Astrocyte (in vitro differentiated cells and primary cell): Measurements from ENCODE around the gene SOX4. TPM values are rescaled to one million over a fixed set of nuclear protein-coding genes. Genes with fewer than 3 reads are reported as not detected.

Experiments
- DNase-seq: peaks from one replicate; pipeline ENCODE4 v3.0.0-alpha.2; 2010; ENCODE audit warnings: low read depth
- FAIRE-seq: peaks from 2 replicates; lab custom pipeline; 2011; peaks lifted over from hg19 to GRCh38; lab: Jason Lieb, UNC
- H2AFZ ChIP-seq: 2 replicates; pipeline ENCODE4 v1.6.0; 2012; ENCODE audit warnings: low read depth, low read length, inconsistent platforms
- H3K27ac ChIP-seq: 2 replicates; pipeline ENCODE4 v1.5.1; 2011; ENCODE audit warnings: low read depth, low read length, inconsistent platforms
- H3K27me3 ChIP-seq: 2 replicates; pipeline ENCODE4 v1.6.0; 2011; ENCODE audit warnings: low read length, inconsistent platforms; ENCODE audit not compliant: insufficient read depth
- H3K36me3 ChIP-seq: 2 replicates; pipeline ENCODE4 v1.5.1; 2011; ENCODE audit warnings: low read length, inconsistent platforms; ENCODE audit not compliant: insufficient read depth
- H3K4me1 ChIP-seq: 2 replicates; pipeline ENCODE4 v1.5.1; 2011; ENCODE audit warnings: low read length, inconsistent platforms; ENCODE audit not compliant: insufficient read depth
- H3K4me2 ChIP-seq: 2 replicates; pipeline ENCODE4 v1.6.0; 2012; ENCODE audit warnings: low read length, inconsistent platforms
- H3K4me3 ChIP-seq: 2 replicates; pipeline ENCODE4 v1.5.1; 2011; ENCODE audit warnings: low read depth, mild to moderate bottlenecking, low read length, inconsistent platforms; ENCODE audit not compliant: insufficient read depth
- H3K79me2 ChIP-seq: 2 replicates; pipeline ENCODE4 v1.6.0; 2012; ENCODE audit warnings: mild to moderate bottlenecking, low read length, inconsistent platforms; ENCODE audit not compliant: insufficient read depth
- H3K9ac ChIP-seq: 2 replicates; pipeline ENCODE4 v1.6.0; 2012; ENCODE audit warnings: mild to moderate bottlenecking, low read length, inconsistent platforms
- H3K9me3 ChIP-seq: 2 replicates; pipeline ENCODE4 v1.5.1; 2012; ENCODE audit warnings: low read depth, mild to moderate bottlenecking, low read length, inconsistent platforms; ENCODE audit not compliant: insufficient read depth
- H4K20me1 ChIP-seq: 2 replicates; pipeline ENCODE4 v1.6.0; 2012; ENCODE audit warnings: low read length, inconsistent platforms; ENCODE audit not compliant: insufficient read depth
- H3K27ac Mint-ChIP-seq: one replicate; pipeline ENCODE4 v1.8.0; 2021; ENCODE audit warnings: mild to moderate bottlenecking, mixed read lengths; ENCODE audit not compliant: unreplicated experiment
- H3K27me3 Mint-ChIP-seq: one replicate; pipeline ENCODE4 v1.8.0; 2021; ENCODE audit warnings: low read depth, mixed read lengths; ENCODE audit not compliant: unreplicated experiment
- H3K36me3 Mint-ChIP-seq: one replicate; pipeline ENCODE4 v1.8.0; 2021; ENCODE audit warnings: low read depth, mixed read lengths; ENCODE audit not compliant: unreplicated experiment
- H3K4me1 Mint-ChIP-seq: one replicate; pipeline ENCODE4 v1.8.0; 2021; ENCODE audit warnings: low read depth, mixed read lengths; ENCODE audit not compliant: unreplicated experiment
- H3K4me3 Mint-ChIP-seq: one replicate; pipeline ENCODE4 v1.8.0; 2021; ENCODE audit warnings: mild to moderate bottlenecking, moderate library complexity, mixed read lengths; ENCODE audit not compliant: unreplicated experiment
- H3K9me3 Mint-ChIP-seq: one replicate; pipeline ENCODE4 v1.8.0; 2021; ENCODE audit warnings: mild to moderate bottlenecking, mixed read lengths; ENCODE audit not compliant: unreplicated experiment
- EZH2 ChIP-seq: IDR thresholded peaks from 2 replicates; pipeline ENCODE4 v1.6.1; 2012; ENCODE audit warnings: mild to moderate bottlenecking, low read length, inconsistent platforms; ENCODE audit not compliant: insufficient read depth
- total RNA-seq: library from RNA; stranded (reverse); gene quantifications from 2 replicates; pipeline ENCODE4 v1.2.1, GENCODE V29; 2021
- TF ChIP-seq, protein P1 (sequence below): IDR thresholded peaks from 2 replicates; pipeline ENCODE4 v1.5.1; 2011; ENCODE audit warnings: low read depth, mild to moderate bottlenecking, inconsistent platforms, low read length, moderate library complexity; ENCODE audit not compliant: insufficient read depth

SOX4 gene
- total RNA-seq, 1 donor from 2014 or later, result 108 TPM

DNA sequence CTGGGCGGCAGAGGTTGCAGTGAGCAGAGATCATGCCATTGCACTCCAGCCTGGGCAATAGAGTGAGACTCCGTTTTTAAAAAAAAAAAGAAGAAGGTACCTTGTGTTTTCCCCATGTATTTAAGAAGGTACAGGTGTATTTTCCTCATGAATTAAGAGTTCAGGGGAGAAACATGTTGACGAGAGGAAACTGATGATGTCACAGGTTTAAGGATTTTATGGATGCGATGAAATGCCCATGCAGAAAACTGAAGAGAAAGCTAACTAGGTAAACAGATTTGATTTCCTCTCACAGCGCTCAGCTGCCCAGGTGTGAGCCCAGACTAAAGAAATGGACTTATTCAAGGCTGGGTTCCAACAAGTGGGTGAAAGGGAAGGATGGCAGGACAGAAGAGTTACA, 38.4 kb upstream of the SOX4 start:
- no peak overlapping the region for H3K4me3 Mint-ChIP-seq
- H3K79me2 ChIP-seq, result no peaks in the 10 kb centered on the region
- no peak for FAIRE-seq
- H3K27ac Mint-ChIP-seq, result no peak overlapping the region
- H3K9me3 Mint-ChIP-seq, result peaks cover 11% of the 10 kb centered on the region
- peaks cover 3% of the 10 kb centered on the region for H3K27me3 Mint-ChIP-seq
- no peaks in the 10 kb centered on the region for H3K36me3 Mint-ChIP-seq
- H3K4me3 ChIP-seq, result no peak overlapping the region
- DNase-seq, result no peak
- H3K4me2 ChIP-seq, result no peak overlapping the region
- H3K9me3 ChIP-seq, result no peaks in the 10 kb centered on the region
- no peak for TF ChIP-seq EZH2
- H3K36me3 ChIP-seq, result no peaks in the 10 kb centered on the region
- H3K4me1 ChIP-seq, result no peaks in the 10 kb centered on the region
- no peak overlapping the region for H2AFZ ChIP-seq
- H3K27me3 ChIP-seq, result no peaks in the 10 kb centered on the region
- no peaks in the 10 kb centered on the region for H4K20me1 ChIP-seq
- no peak overlapping the region for H3K9ac ChIP-seq
- H3K4me1 Mint-ChIP-seq, result no peaks in the 10 kb centered on the region
- H3K27ac ChIP-seq, result no peak overlapping the region

DNA sequence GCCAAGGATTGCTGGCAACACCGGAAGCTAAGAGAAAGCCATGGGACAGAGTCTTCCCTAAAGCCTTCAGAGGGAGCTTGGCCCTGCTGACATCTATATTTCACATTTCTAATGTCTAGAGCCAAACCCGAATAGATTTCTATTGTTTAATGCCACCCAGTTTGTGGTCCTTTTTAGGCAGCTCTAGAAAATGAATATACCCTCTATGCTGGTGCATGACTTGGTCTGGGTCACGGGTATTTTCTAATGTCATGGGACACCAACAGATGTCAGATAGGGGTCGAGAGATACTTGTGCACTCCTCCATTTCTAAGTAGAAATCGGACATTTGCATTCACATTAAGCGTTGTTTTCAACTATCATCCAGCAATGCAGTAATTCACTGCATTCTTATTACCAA, 37.0 kb upstream of the SOX4 start:
- H3K36me3 ChIP-seq, result no peaks in the 10 kb centered on the region
- no peaks in the 10 kb centered on the region for H3K4me1 ChIP-seq
- FAIRE-seq (no peak), DNase-seq (no peak)
- H3K36me3 Mint-ChIP-seq, result no peaks in the 10 kb centered on the region
- H3K9ac ChIP-seq, result no peak overlapping the region
- no peaks in the 10 kb centered on the region for H3K4me1 Mint-ChIP-seq
- H3K4me3 Mint-ChIP-seq, result no peak overlapping the region
- peaks cover 8% of the 10 kb centered on the region for H3K9me3 Mint-ChIP-seq
- H3K4me3 ChIP-seq, result no peak overlapping the region
- no peak overlapping the region for H2AFZ ChIP-seq
- no peaks in the 10 kb centered on the region for H4K20me1 ChIP-seq
- H3K27ac Mint-ChIP-seq, result no peak overlapping the region
- no peak for TF ChIP-seq EZH2
- TF ChIP-seq, protein P1, sequence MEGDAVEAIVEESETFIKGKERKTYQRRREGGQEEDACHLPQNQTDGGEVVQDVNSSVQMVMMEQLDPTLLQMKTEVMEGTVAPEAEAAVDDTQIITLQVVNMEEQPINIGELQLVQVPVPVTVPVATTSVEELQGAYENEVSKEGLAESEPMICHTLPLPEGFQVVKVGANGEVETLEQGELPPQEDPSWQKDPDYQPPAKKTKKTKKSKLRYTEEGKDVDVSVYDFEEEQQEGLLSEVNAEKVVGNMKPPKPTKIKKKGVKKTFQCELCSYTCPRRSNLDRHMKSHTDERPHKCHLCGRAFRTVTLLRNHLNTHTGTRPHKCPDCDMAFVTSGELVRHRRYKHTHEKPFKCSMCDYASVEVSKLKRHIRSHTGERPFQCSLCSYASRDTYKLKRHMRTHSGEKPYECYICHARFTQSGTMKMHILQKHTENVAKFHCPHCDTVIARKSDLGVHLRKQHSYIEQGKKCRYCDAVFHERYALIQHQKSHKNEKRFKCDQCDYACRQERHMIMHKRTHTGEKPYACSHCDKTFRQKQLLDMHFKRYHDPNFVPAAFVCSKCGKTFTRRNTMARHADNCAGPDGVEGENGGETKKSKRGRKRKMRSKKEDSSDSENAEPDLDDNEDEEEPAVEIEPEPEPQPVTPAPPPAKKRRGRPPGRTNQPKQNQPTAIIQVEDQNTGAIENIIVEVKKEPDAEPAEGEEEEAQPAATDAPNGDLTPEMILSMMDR, result no peak
- H3K79me2 ChIP-seq, result no peaks in the 10 kb centered on the region
- no peak overlapping the region for H3K4me2 ChIP-seq
- H3K27me3 ChIP-seq, result no peaks in the 10 kb centered on the region
- no peak overlapping the region for H3K27ac ChIP-seq
- H3K9me3 ChIP-seq, result no peaks in the 10 kb centered on the region
- peaks cover 3% of the 10 kb centered on the region for H3K27me3 Mint-ChIP-seq

DNA sequence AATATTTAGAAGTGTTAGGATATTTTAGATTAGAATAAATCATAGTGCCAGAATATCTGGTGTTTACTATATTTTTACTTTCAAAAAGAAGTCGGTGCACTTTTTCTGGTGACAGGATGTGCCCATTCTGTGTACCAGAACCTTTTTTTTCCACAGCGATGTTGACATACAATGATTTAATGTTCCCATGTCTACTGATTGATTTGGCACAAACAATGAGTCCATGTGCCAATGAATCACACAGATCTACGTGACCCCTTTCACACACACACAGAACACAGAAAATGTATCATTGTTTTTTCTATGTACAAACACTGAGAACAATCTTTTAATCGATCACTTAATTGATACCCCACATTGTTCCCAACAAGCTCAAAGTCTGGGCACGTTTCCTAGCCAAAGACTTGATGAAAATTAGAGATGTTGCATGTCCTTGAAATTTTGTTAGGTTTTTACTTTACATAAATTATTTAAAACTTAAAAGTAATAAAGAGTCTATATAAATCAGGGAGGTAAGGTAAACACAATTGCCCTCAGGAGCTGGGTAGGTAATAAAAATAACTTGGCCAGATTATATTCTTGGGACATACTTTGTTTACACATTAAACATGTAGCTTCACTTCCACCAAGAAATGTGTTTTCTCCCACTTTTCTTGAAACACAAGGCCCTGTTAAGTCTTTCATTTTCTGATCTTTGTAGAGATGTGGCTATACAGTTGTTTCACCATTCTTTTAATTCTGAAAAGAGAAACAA, 36.4 kb upstream of the SOX4 start:
- H3K9me3 Mint-ChIP-seq, result peaks cover 8% of the 10 kb centered on the region
- no peaks in the 10 kb centered on the region for H3K27me3 ChIP-seq

More for the DNA sequence above, 36.4 kb upstream of the SOX4 start:
- no peak overlapping the region for H3K27ac Mint-ChIP-seq
- no peak for TF ChIP-seq EZH2
- TF ChIP-seq, protein P1, result no peak
- no peaks in the 10 kb centered on the region for H3K4me1 Mint-ChIP-seq
- Histone ChIP-seq H3K36me3 (no peaks in the 10 kb centered on the region), H3K9ac (no peak overlapping the region), H3K79me2 (no peaks in the 10 kb centered on the region), H4K20me1 (no peaks in the 10 kb centered on the region), H2AFZ (no peak overlapping the region), H3K9me3 (no peaks in the 10 kb centered on the region), H3K4me3 (no peak overlapping the region), H3K27ac (no peak overlapping the region), H3K4me1 (no peaks in the 10 kb centered on the region), H3K4me2 (no peak overlapping the region)
- H3K27me3 Mint-ChIP-seq, result peaks cover 3% of the 10 kb centered on the region
- no peak for DNase-seq
- no peaks in the 10 kb centered on the region for H3K36me3 Mint-ChIP-seq
- no peak for FAIRE-seq
- no peak overlapping the region for H3K4me3 Mint-ChIP-seq
